ENCODE measurements around the gene KRI1.

The KRI1 gene

GRCh38 chr19:10517760-10518443, 47.9 kb downstream of the KRI1 start:
- DNase-seq (ENCODE audit: low read depth) = no peak

- no peak for DNase-seq (ENCODE audit: low read depth)
These were observed 48.5 kb downstream of the KRI1 start, which contains the start of gene S1PR5 for GRCh38 chr19:10517361-10517759. S1PR5 (minus strand) TSS chr19:10517447; CDS start chr19:10515011, 2,436 bp downstream.

GRCh38 chr19:10516671-10517286, 49.0 kb downstream of the KRI1 start:
- DNase-seq (ENCODE audit: low read depth) = no peak

GRCh38 chr19:10516064-10516385, 49.8 kb downstream of the KRI1 start:
- no peak for DNase-seq (ENCODE audit: low read depth)

GRCh38 chr19:10514211-10515145, 51.3 kb downstream of the KRI1 start:
- DNase-seq (ENCODE audit: low read depth) = no peak

- no peak for DNase-seq (ENCODE audit: low read depth)
These were observed 52.6 kb downstream of the KRI1 start for GRCh38 chr19:10513223-10513622.

GRCh38 chr19:10510301-10510802, 55.5 kb downstream of the KRI1 start:
- DNase-seq (ENCODE audit: low read depth) = no peak

GRCh38 chr19:10508707-10509106, 57.1 kb downstream of the KRI1 start:
- no peak for DNase-seq (ENCODE audit: low read depth)

- no peak for DNase-seq (ENCODE audit: low read depth)
These were observed 57.8 kb downstream of the KRI1 start for GRCh38 chr19:10508036-10508435.

GRCh38 chr19:10505583-10506229, 60.1 kb downstream of the KRI1 start:
- no peak for DNase-seq (ENCODE audit: low read depth)

Data from HS-5 (cell line).